Fibroblast of lung (primary cell): ENCODE measurements around the gene FCRL2. TPM values are rescaled to one million over a fixed set of nuclear protein-coding genes. Genes with fewer than 3 reads are reported as not detected.

ENCODE experiments used
- DNase-seq, 2 donors: peaks; one replicate each; pipeline versions ENCODE4 v3.0.0 to v3.0.0-alpha.2; 2010; ENCODE audit warnings: low read depth in 2 of 2
- H2AFZ ChIP-seq: 2 replicates; pipeline ENCODE4 v1.5.1; 2012; ENCODE audit warnings: low read length, control low read depth, inconsistent platforms
- H3K27ac ChIP-seq: 2 replicates; pipeline ENCODE4 v1.5.1; 2011; ENCODE audit warnings: low read length, control low read depth; ENCODE audit not compliant: insufficient read depth
- H3K27me3 ChIP-seq: 2 replicates; pipeline ENCODE4 v1.5.1; 2011; ENCODE audit warnings: mild to moderate bottlenecking, low read length; ENCODE audit not compliant: control insufficient read depth, insufficient read depth
- H3K36me3 ChIP-seq: 2 replicates; pipeline ENCODE4 v1.5.1; 2011; ENCODE audit warnings: low read length; ENCODE audit not compliant: control insufficient read depth, insufficient read depth
- H3K4me1 ChIP-seq: 2 replicates; pipeline ENCODE4 v1.5.1; 2011; ENCODE audit warnings: low read length; ENCODE audit not compliant: control insufficient read depth, insufficient read depth; ENCODE audit errors: extremely low read depth
- H3K4me2 ChIP-seq: 2 replicates; pipeline ENCODE4 v1.5.1; 2011; ENCODE audit warnings: low read length, control low read depth; ENCODE audit not compliant: insufficient read depth; ENCODE audit errors: extremely low read depth
- H3K4me3 ChIP-seq, 4 experiments: fragments of 200-600 bp in 1 of 4; sonication (generic) in 1 of 4; replicated peaks in 1 of 4; 2 replicates each; pipeline ENCODE4 v1.5.1; 2011 to 2016; ENCODE audit warnings: low read length in 4 of 4, low read depth in 3 of 4, mild to moderate bottlenecking in 3 of 4, control low read depth in 2 of 4, inconsistent platforms in 1 of 4, mixed read lengths in 1 of 4; ENCODE audit not compliant: insufficient read depth in 1 of 4; ENCODE audit errors: control extremely low read depth in 1 of 4
- H3K79me2 ChIP-seq: 2 replicates; pipeline ENCODE4 v1.5.1; 2012; ENCODE audit warnings: mild to moderate bottlenecking, low read length, inconsistent platforms; ENCODE audit not compliant: control insufficient read depth, insufficient read depth
- H3K9ac ChIP-seq: 2 replicates; pipeline ENCODE4 v1.5.1; 2011; ENCODE audit warnings: mild to moderate bottlenecking, low read length, control low read depth; ENCODE audit not compliant: insufficient read depth
- H3K9me3 ChIP-seq: 2 replicates; pipeline ENCODE4 v1.5.1; 2012; ENCODE audit warnings: low read depth, low read length; ENCODE audit not compliant: control insufficient read depth, insufficient read depth
- H4K20me1 ChIP-seq: 2 replicates; pipeline ENCODE4 v1.5.1; 2011; ENCODE audit warnings: low read length; ENCODE audit not compliant: control insufficient read depth, insufficient read depth; ENCODE audit errors: extremely low read depth
- EZH2 ChIP-seq: IDR thresholded peaks from 2 replicates; pipeline ENCODE4 v1.5.1; 2012; ENCODE audit warnings: low read length, control low read depth, mild to moderate bottlenecking; ENCODE audit errors: missing control alignments
- polyA plus RNA-seq, 2 donors: library from polyadenylated mRNA; depleted of rRNA in 1 of 2; stranded (reverse) in 1 of 2; unstranded in 1 of 2; fragments of >200 nt; gene quantifications; 2 replicates each; pipeline ENCODE4 v1.2.1, GENCODE V29; 2011 to 2012; ENCODE audit warnings: missing spikeins in 1 of 2
- total RNA-seq: library from RNA; depleted of rRNA; stranded (reverse); fragments of >200 nt; gene quantifications from 2 replicates; pipeline ENCODE4 v1.2.1, GENCODE V29; 2014
- TF ChIP-seq, protein P1 (sequence below), 2 donors: IDR thresholded peaks in 1 of 2; conservative IDR thresholded peaks in 1 of 2; 1 replicate in 1 of 2; 2 replicates in 1 of 2; pipeline ENCODE4 v1.5.1; 2011 to 2012; ENCODE audit warnings: low read length in 2 of 2, control low read depth in 1 of 2, inconsistent platforms in 1 of 2, low read depth in 1 of 2, mild to moderate bottlenecking in 1 of 2

The FCRL2 gene
- total and polyA plus RNA-seq, 2 donors (not counting 1 experiment from before 2014, with no cell fraction given): not detected

DNA sequence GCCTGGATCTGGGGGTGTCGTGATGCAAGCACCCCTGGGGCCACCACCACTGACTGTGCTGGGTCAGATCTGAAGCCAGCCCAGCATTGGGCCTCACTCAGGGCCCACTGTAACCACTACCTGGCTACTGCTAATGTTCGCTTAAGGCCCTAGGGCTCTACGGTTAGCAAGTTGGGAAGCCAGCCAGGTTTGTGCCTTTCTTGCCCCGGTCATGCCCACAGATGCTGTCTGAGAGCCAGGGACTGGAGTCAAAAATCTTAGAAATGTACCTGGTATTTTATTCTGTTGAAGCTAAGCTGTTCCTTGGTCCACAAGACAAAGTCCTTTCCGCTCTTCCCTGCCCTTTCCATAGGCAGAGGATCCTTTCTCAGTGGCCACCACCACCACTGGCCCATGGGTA lies 61.2 kb downstream of the FCRL2 start:
- no peaks in the 10 kb centered on the region for H3K9me3 ChIP-seq
- DNase-seq: no peak
- H3K36me3 ChIP-seq: no peaks in the 10 kb centered on the region
- no peaks in the 10 kb centered on the region for H4K20me1 ChIP-seq
- H2AFZ ChIP-seq: no peak overlapping the region
- no peak overlapping the region for H3K4me3 ChIP-seq
- H3K79me2 ChIP-seq: no peaks in the 10 kb centered on the region
- no peaks in the 10 kb centered on the region for H3K4me1 ChIP-seq
- H3K4me2 ChIP-seq: no peak overlapping the region
- no peaks in the 10 kb centered on the region for H3K27me3 ChIP-seq
- H3K9ac ChIP-seq: no peak overlapping the region
- TF ChIP-seq EZH2: no peak
- H3K27ac ChIP-seq: no peak overlapping the region

- Histone ChIP-seq H3K9ac (no peak overlapping the region), H3K4me1 (no peaks in the 10 kb centered on the region), H3K4me2 (no peak overlapping the region), H3K4me3 (no peak overlapping the region), H3K36me3 (no peaks in the 10 kb centered on the region), H2AFZ (no peak overlapping the region), H3K79me2 (no peaks in the 10 kb centered on the region), H3K27ac (no peak overlapping the region), H3K27me3 (no peaks in the 10 kb centered on the region), H3K9me3 (no peaks in the 10 kb centered on the region), H4K20me1 (no peaks in the 10 kb centered on the region)
- TF ChIP-seq, protein P1, sequence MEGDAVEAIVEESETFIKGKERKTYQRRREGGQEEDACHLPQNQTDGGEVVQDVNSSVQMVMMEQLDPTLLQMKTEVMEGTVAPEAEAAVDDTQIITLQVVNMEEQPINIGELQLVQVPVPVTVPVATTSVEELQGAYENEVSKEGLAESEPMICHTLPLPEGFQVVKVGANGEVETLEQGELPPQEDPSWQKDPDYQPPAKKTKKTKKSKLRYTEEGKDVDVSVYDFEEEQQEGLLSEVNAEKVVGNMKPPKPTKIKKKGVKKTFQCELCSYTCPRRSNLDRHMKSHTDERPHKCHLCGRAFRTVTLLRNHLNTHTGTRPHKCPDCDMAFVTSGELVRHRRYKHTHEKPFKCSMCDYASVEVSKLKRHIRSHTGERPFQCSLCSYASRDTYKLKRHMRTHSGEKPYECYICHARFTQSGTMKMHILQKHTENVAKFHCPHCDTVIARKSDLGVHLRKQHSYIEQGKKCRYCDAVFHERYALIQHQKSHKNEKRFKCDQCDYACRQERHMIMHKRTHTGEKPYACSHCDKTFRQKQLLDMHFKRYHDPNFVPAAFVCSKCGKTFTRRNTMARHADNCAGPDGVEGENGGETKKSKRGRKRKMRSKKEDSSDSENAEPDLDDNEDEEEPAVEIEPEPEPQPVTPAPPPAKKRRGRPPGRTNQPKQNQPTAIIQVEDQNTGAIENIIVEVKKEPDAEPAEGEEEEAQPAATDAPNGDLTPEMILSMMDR (conservative IDR thresholded peaks at IDR 0.05 in 1 of 2, IDR thresholded peaks at IDR 0.05 in 1 of 2; ENCODE audit: low read depth in 1 of 2, low read length in 2 of 2): no peak
- TF ChIP-seq EZH2: no peak
- no peak for DNase-seq
These were observed 65.1 kb downstream of the FCRL2 start for GRCh38 chr1:157711802-157712201.

DNA sequence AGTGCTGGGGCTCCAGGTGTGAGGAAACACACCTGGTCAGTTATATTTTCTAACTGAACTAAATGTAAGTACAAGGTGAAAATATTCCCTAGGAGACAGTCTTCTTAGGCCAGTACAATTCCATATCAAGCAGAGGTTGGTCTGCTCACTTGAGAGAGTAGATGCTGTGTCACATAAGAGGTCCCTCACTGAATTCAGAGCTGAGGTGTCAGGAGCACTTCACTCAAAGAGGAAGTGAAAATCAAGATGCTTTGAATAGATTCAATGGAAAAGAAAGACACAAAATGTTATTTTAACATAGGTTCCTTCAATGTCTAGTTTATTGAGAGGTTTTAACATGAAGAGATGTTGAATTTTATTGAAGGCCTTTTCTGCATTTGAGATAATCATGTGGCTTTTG lies 72.1 kb downstream of the FCRL2 start:
- H3K27ac ChIP-seq: no peak overlapping the region
- no peaks in the 10 kb centered on the region for H4K20me1 ChIP-seq
- no peak for DNase-seq
- TF ChIP-seq, protein P1 (conservative IDR thresholded peaks at IDR 0.05 in 1 of 2, IDR thresholded peaks at IDR 0.05 in 1 of 2; ENCODE audit: low read depth in 1 of 2, low read length in 2 of 2): no peak
- no peak for TF ChIP-seq EZH2
- H2AFZ ChIP-seq: no peak overlapping the region
- no peak overlapping the region for H3K4me3 ChIP-seq
- H3K36me3 ChIP-seq: no peaks in the 10 kb centered on the region
- H3K9ac ChIP-seq: no peak overlapping the region
- no peaks in the 10 kb centered on the region for H3K4me1 ChIP-seq
- H3K4me2 ChIP-seq: no peak overlapping the region
- H3K27me3 ChIP-seq: no peaks in the 10 kb centered on the region
- no peaks in the 10 kb centered on the region for H3K79me2 ChIP-seq
- H3K9me3 ChIP-seq: no peaks in the 10 kb centered on the region

- DNase-seq: no peak
- H3K4me1 ChIP-seq: no peaks in the 10 kb centered on the region
- H3K4me3 ChIP-seq: no peak overlapping the region
- no peaks in the 10 kb centered on the region for H4K20me1 ChIP-seq
- no peak overlapping the region for H3K27ac ChIP-seq
- no peaks in the 10 kb centered on the region for H3K36me3 ChIP-seq
- no peak overlapping the region for H3K4me2 ChIP-seq
- no peak for TF ChIP-seq EZH2
- TF ChIP-seq, protein P1 (conservative IDR thresholded peaks at IDR 0.05 in 1 of 2, IDR thresholded peaks at IDR 0.05 in 1 of 2; ENCODE audit: low read depth in 1 of 2, low read length in 2 of 2): no peak
- H3K79me2 ChIP-seq: no peaks in the 10 kb centered on the region
- H3K27me3 ChIP-seq: no peaks in the 10 kb centered on the region
- no peak overlapping the region for H2AFZ ChIP-seq
- H3K9ac ChIP-seq: no peak overlapping the region
- H3K9me3 ChIP-seq: no peaks in the 10 kb centered on the region
These were observed 73.0 kb downstream of the FCRL2 start for GRCh38 chr1:157703981-157704380.
